HEK293T (cell line): Measurements from ENCODE around the gene HOXB2.

ENCODE experiments used
- CTCF ChIA-PET: fragments of 350-600 bp; formaldehyde crosslinking; extraction: SDS; loops from one replicate; lab custom pipeline; 2021; ENCODE audit warnings: antibody characterized with exemption, inconsistent platforms; lab: Yijun Ruan, JAX
- POLR2A ChIA-PET: fragments of 350-600 bp; formaldehyde crosslinking; extraction: SDS; loops from one replicate; lab custom pipeline; 2020; ENCODE audit warnings: antibody characterized with exemption, inconsistent platforms; lab: Yijun Ruan, JAX
- DNase-seq: peaks from one replicate; pipeline ENCODE4 v3.0.0; 2012; ENCODE audit warnings: mixed read lengths; ENCODE audit errors: extremely low spot score
- ARNT ChIP-seq: fragments of 450-650 bp; IDR thresholded peaks from 2 replicates; pipeline ENCODE4 v1.6.1; 2017; ENCODE audit warnings: mild to moderate bottlenecking
- BHLHE40 ChIP-seq: fragments of 450-650 bp; IDR thresholded peaks from 2 replicates; pipeline ENCODE4 v1.6.1; 2016; ENCODE audit warnings: mild to moderate bottlenecking, moderate library complexity, borderline replicate concordance
- CTBP1 ChIP-seq: fragments of 450-650 bp; IDR thresholded peaks from 2 replicates; pipeline ENCODE4 v1.6.1; 2016; ENCODE audit warnings: borderline replicate concordance
- ELF4 ChIP-seq: fragments of 450-650 bp; IDR thresholded peaks from 2 replicates; pipeline ENCODE4 v1.6.1; 2017; ENCODE audit warnings: antibody characterized with exemption
- FOXA1 ChIP-seq: fragments of 450-650 bp; IDR thresholded peaks from 2 replicates; pipeline ENCODE4 v1.6.1; 2016; ENCODE audit warnings: mild to moderate bottlenecking
- FOXK2 ChIP-seq: fragments of 450-650 bp; IDR thresholded peaks from 2 replicates; pipeline ENCODE4 v1.6.1; 2016; ENCODE audit warnings: mild to moderate bottlenecking
- FOXM1 ChIP-seq: fragments of 450-650 bp; IDR thresholded peaks from 2 replicates; pipeline ENCODE4 v1.6.1; 2017; ENCODE audit warnings: mild to moderate bottlenecking, borderline replicate concordance
- HDGF ChIP-seq: fragments of 450-650 bp; IDR thresholded peaks from 2 replicates; pipeline ENCODE4 v1.6.1; 2017; ENCODE audit warnings: antibody characterized with exemption, borderline replicate concordance
- L3MBTL2 ChIP-seq: fragments of 450-650 bp; conservative IDR thresholded peaks from 2 replicates; pipeline ENCODE4 v1.6.1; 2016; ENCODE audit warnings: mild to moderate bottlenecking
- LEF1 ChIP-seq: fragments of 450-650 bp; IDR thresholded peaks from 2 replicates; pipeline ENCODE4 v1.6.1; 2017; ENCODE audit warnings: mild to moderate bottlenecking, borderline replicate concordance
- NFRKB ChIP-seq: fragments of 450-650 bp; IDR thresholded peaks from 2 replicates; pipeline ENCODE4 v1.6.1; 2016; ENCODE audit warnings: mild to moderate bottlenecking, moderate library complexity
- SP1 ChIP-seq: fragments of 450-650 bp; IDR thresholded peaks from 2 replicates; pipeline ENCODE4 v1.6.1; 2017
- SUZ12 ChIP-seq: fragments of 450-650 bp; IDR thresholded peaks from 2 replicates; pipeline ENCODE4 v1.6.1; 2016; ENCODE audit warnings: mild to moderate bottlenecking
- TARDBP ChIP-seq: fragments of 450-650 bp; IDR thresholded peaks from 2 replicates; pipeline ENCODE4 v1.6.1; 2016
- ZNF384 ChIP-seq: fragments of 450-650 bp; IDR thresholded peaks from 2 replicates; pipeline ENCODE4 v1.6.1; 2016
- TF ChIP-seq, protein P1 (sequence below): fragments of 450-650 bp; IDR thresholded peaks from 2 replicates; pipeline ENCODE4 v1.6.1; 2016

Gene HOXB2

DNA sequence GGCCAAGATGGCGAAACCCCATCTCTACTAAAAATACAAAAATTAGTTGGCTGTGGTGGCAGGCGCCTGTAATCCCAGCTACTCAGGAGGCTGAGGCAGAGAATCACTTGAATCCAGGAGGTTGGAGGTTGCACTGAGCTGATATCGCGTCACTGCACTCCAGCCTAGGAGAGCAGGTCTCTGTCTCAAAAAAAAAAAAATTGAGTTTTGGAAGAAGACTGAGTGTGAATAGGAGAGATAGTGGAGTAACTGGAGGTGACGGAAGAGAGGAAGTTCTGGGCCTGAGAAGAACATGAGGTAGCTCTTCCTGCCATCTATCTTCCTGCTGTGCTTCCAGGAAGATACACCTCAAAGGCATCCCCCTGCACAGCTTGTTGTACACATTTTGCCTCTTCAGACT, 25.5 kb downstream of the HOXB2 start:
- ChIA-PET CTCF (interaction anchor here (0.6 to 0.7 kb wide), 3 partner anchors 50 to 463 kb away, joined by 3 to 5 read pairs (median 4); no protein-coding TSS in a partner anchor), POLR2A (no interaction called here)
- no peak for DNase-seq
- no peak for TF ChIP-seq ARNT
- no peak for TF ChIP-seq FOXK2
- no peak for TF ChIP-seq SP1
- TF ChIP-seq FOXA1, result no peak
- no peak for TF ChIP-seq NFRKB
- no peak for TF ChIP-seq ZNF384
- no peak for TF ChIP-seq LEF1
- TF ChIP-seq L3MBTL2, result no peak
- no peak for TF ChIP-seq CTBP1
- no peak for TF ChIP-seq HDGF
- no peak for TF ChIP-seq SUZ12
- TF ChIP-seq BHLHE40, result no peak
- no peak for TF ChIP-seq ELF4
- TF ChIP-seq TARDBP, result no peak
- TF ChIP-seq, protein P1, sequence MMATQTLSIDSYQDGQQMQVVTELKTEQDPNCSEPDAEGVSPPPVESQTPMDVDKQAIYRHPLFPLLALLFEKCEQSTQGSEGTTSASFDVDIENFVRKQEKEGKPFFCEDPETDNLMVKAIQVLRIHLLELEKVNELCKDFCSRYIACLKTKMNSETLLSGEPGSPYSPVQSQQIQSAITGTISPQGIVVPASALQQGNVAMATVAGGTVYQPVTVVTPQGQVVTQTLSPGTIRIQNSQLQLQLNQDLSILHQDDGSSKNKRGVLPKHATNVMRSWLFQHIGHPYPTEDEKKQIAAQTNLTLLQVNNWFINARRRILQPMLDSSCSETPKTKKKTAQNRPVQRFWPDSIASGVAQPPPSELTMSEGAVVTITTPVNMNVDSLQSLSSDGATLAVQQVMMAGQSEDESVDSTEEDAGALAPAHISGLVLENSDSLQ, result no peak

DNA sequence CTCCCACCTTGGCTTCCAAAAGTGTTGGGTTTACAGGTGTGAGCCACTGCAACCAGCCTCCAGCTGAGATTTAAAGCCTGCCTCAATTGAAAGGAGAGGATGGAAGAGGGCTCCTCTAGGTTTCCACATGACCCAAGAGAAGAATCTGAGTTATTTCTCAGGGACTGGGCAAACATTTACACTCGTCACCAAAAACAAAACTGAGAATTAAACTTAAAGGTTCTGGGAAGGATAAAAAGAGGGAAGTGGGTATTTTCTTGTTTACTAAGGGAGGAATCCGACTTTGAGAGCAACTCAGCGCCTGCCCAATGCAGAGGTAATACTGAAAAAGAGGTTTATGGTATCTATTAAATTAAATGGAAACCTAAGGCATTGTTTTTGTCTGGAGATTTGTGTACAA, 27.4 kb downstream of the HOXB2 start:
- CTCF ChIA-PET, result no interaction called here
- TF ChIP-seq HDGF (no peak), TARDBP (no peak), CTBP1 (no peak), FOXA1 (no peak), ZNF384 (no peak), LEF1 (no peak), NFRKB (no peak), ELF4 (no peak), L3MBTL2 (no peak), SUZ12 (no peak), FOXM1 (no peak), SP1 (no peak), BHLHE40 (no peak), FOXK2 (no peak), ARNT (no peak)
- TF ChIP-seq, protein P1, result no peak

DNA sequence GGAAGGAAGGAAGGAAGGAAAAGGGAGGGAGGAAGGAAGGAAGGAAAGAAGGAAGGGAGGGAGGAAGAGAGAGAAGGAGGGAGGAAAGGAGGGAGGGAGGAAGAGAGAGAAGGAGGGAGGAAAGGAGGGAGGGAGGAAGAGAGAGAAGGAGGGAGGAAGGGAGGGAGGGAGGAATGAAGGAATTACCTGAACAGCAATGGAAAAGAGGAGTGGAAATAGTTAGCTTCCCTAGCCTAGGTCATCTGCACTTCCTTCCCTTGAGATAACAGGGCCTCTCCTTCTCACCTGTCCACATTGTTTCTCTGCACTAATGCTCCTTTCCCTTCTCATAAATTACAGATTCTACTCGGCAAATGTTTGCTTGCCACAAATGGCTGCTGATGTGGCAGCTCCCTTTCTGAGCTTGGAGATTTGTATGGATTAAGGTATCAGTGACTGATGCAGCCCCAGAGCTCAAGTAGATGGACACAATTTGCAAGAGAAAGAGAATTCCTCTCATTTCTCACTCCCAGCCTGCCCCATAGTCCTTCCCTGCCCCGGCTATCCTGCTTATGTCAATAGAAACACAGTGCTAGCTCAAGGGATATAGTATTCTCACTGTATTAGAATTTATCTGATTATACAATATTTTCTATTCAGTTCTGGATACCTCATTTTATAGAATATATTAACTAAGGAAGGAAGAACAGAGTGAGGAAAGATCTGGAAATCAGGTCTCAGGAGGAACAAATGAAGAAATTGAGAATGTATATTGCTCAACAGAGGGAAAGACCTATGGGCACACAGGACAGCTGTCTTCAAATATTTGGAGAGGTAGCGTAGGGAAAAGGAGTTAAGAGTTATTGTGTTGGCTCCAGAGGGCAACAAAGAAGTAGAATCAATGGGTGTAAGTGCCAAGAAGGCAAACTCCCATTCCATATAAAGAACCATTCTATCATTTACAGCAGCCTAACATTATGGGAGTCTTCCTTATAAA, 28.7 kb downstream of the HOXB2 start:
- TF ChIP-seq HDGF (no peak), L3MBTL2 (no peak), ZNF384 (no peak), NFRKB (no peak), ELF4 (no peak), SUZ12 (no peak), TARDBP (no peak), ARNT (no peak), FOXK2 (no peak), FOXM1 (no peak)
- TF ChIP-seq, protein P1, result no peak
- no peak for DNase-seq
- CTCF ChIA-PET, result interaction anchor here (0.6 to 0.8 kb wide), 2 partner anchors 10 to 25 kb away, joined by 3 to 5 read pairs; no protein-coding TSS in a partner anchor

More for the DNA sequence above, 27.4 kb downstream of the HOXB2 start:
- DNase-seq, result no peak
- POLR2A ChIA-PET, result no interaction called here

DNA sequence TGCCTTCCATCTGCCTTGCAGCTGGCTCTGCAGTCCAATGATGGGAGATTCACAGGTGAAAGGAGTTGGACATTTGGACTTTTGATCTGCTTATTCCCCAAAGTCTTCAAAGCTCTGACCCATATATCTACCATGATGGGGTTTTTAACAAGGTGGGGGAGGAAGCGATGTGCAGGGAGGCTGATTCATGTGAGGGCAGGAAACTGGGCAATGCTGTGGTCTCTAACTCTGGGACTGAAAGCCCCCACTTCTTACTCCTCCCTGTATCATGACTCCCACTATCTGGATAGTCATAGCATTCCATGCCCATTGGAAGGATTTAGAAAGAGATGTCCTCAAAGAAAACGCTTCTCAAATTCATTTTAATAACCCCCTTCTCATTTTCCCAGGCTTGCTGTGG, 30.4 kb downstream of the HOXB2 start:
- no peak for TF ChIP-seq FOXK2
- no peak for TF ChIP-seq ZNF384
- no peak for TF ChIP-seq BHLHE40
- no peak for TF ChIP-seq ELF4
- no peak for TF ChIP-seq SUZ12
- TF ChIP-seq, protein P1, result no peak
- TF ChIP-seq HDGF, result no peak
- TF ChIP-seq SP1, result no peak
- TF ChIP-seq ARNT, result no peak
- no peak for TF ChIP-seq CTBP1
- no peak for TF ChIP-seq NFRKB
- no peak for TF ChIP-seq L3MBTL2
- no peak for TF ChIP-seq FOXM1
- no peak for TF ChIP-seq LEF1
- no peak for TF ChIP-seq TARDBP
- no peak for TF ChIP-seq FOXA1
- CTCF ChIA-PET, result interaction anchor here (1.0 kb wide), 1 partner anchor 13 kb away, joined by 3 read pairs; no protein-coding TSS in a partner anchor
- POLR2A ChIA-PET, result no interaction called here
- DNase-seq, result no peak

More for the DNA sequence above, 28.7 kb downstream of the HOXB2 start:
- POLR2A ChIA-PET, result no interaction called here
